ENCODE data around the gene HERC3.
A peak's percentile ranks its signal among the peaks of the same experiment; 100 is the strongest.

The HERC3 gene

GRCh38 chr4:88573276-88573980 is 18.9 kb upstream of the HERC3 start:
- Histone ChIP-seq H2BK12ac (ENCODE audit: low read length) (no peak overlapping the region), H4K8ac (ENCODE audit: low read depth, low read length) (no peak overlapping the region), H2BK5ac (ENCODE audit: low read depth, low read length, poor library complexity) (no peak overlapping the region), H3K27ac (ENCODE audit: low read depth, low read length) (no peak overlapping the region), H3K79me2 (ENCODE audit: control insufficient read depth, insufficient read depth, low read length, poor library complexity) (no peaks in the 10 kb centered on the region), H3K18ac (ENCODE audit: low read length) (no peak overlapping the region), H3K4ac (ENCODE audit: low read depth, low read length) (no peak overlapping the region), H3K23ac (ENCODE audit: low read length) (no peak overlapping the region), H3K4me1 (ENCODE audit: control insufficient read depth in 1 of 2, insufficient read depth in 2 of 2, low read length in 2 of 2) (peaks cover 4 to 5% of the 10 kb centered on the region in 2 experiments), H3K79me1 (ENCODE audit: low read length) (no peaks in the 10 kb centered on the region), H3K4me3 (ENCODE audit: low read depth, low read length) (no peak overlapping the region), H3K4me2 (ENCODE audit: low read length) (no peak overlapping the region), H3K9me3 (ENCODE audit: insufficient read depth, low read depth, low read length) (no peaks in the 10 kb centered on the region), H3K14ac (ENCODE audit: low read length) (no peak overlapping the region), H2AFZ (ENCODE audit: insufficient read depth, low read length, poor library complexity) (no peak overlapping the region), H3K27me3 (ENCODE audit: insufficient read depth, low read length) (no peaks in the 10 kb centered on the region), H4K12ac (ENCODE audit: low read depth, low read length) (no peak overlapping the region), H3K9ac (ENCODE audit: low read length) (no peak overlapping the region), H4K91ac (ENCODE audit: low read depth, low read length) (no peak overlapping the region), H2BK120ac (ENCODE audit: insufficient read depth, low read length, poor library complexity) (no peak overlapping the region), H3K36me3 (ENCODE audit: control insufficient read depth in 1 of 2, insufficient read depth in 2 of 2, low read length in 2 of 2) (no peaks in the 10 kb centered on the region), H2AK5ac (ENCODE audit: low read length) (no peak overlapping the region)
- peak in 1 of 2 donors; percentile 52 for DNase-seq
- WGBS (ENCODE audit: extremely low coverage, insufficient coverage, insufficient read length): no CpG with 5 or more reads among the region's 2 CpGs

DNA sequence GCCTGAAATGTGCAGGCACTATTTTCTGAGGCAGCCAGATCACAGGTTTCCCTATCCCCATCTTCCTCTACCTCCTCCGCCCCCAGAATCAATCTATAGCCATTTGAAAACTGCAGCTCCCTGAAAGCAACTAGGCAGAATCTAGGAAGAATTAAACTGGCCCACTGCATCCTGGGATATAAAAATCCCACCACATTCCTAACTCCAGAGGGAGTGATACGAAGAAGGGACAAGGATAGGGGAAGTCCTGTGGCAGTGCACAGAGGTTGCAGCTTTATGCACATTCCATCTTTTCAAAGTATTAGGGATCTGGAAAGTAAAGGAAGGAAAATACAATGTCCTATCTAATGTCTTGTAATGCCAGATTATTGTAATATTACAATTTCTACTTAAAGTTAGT is 18.3 kb upstream of the HERC3 start:
- no peak overlapping the region for H4K8ac ChIP-seq (ENCODE audit: low read depth, low read length)
- H3K14ac ChIP-seq (ENCODE audit: low read length): no peak overlapping the region
- H3K9me3 ChIP-seq (ENCODE audit: insufficient read depth, low read depth, low read length): no peaks in the 10 kb centered on the region
- H3K4me2 ChIP-seq (ENCODE audit: low read length): no peak overlapping the region
- no peaks in the 10 kb centered on the region for H3K27me3 ChIP-seq (ENCODE audit: insufficient read depth, low read length)
- DNase-seq: peak; percentile 34 to 68
- H2BK5ac ChIP-seq (ENCODE audit: low read depth, low read length, poor library complexity): no peak overlapping the region
- no peak overlapping the region for H2BK120ac ChIP-seq (ENCODE audit: insufficient read depth, low read length, poor library complexity)
- no peak overlapping the region for H4K12ac ChIP-seq (ENCODE audit: low read depth, low read length)
- peaks cover 4 to 5% of the 10 kb centered on the region in 2 experiments for H3K4me1 ChIP-seq (ENCODE audit: control insufficient read depth in 1 of 2, insufficient read depth in 2 of 2, low read length in 2 of 2)
- no peaks in the 10 kb centered on the region for H3K36me3 ChIP-seq (ENCODE audit: control insufficient read depth in 1 of 2, insufficient read depth in 2 of 2, low read length in 2 of 2)
- no peak overlapping the region for H2BK12ac ChIP-seq (ENCODE audit: low read length)
- no peaks in the 10 kb centered on the region for H3K79me1 ChIP-seq (ENCODE audit: low read length)
- no peak overlapping the region for H3K9ac ChIP-seq (ENCODE audit: low read length)
- H2AFZ ChIP-seq (ENCODE audit: insufficient read depth, low read length, poor library complexity): no peak overlapping the region
- WGBS (ENCODE audit: extremely low coverage, insufficient coverage, insufficient read length): no CpG with 5 or more reads among the region's 2 CpGs
- no peak overlapping the region for H4K91ac ChIP-seq (ENCODE audit: low read depth, low read length)
- H3K18ac ChIP-seq (ENCODE audit: low read length): no peak overlapping the region
- H3K79me2 ChIP-seq (ENCODE audit: control insufficient read depth, insufficient read depth, low read length, poor library complexity): no peaks in the 10 kb centered on the region
- H3K27ac ChIP-seq (ENCODE audit: low read depth, low read length): no peak overlapping the region
- H2AK5ac ChIP-seq (ENCODE audit: low read length): no peak overlapping the region
- H3K4me3 ChIP-seq (ENCODE audit: low read depth, low read length): no peak overlapping the region
- H3K23ac ChIP-seq (ENCODE audit: low read length): no peak overlapping the region
- no peak overlapping the region for H3K4ac ChIP-seq (ENCODE audit: low read depth, low read length)

GRCh38 chr4:88575186-88575585 is 17.1 kb upstream of the HERC3 start:
- no peak for DNase-seq
- Histone ChIP-seq H3K4me1 (ENCODE audit: control insufficient read depth in 1 of 2, insufficient read depth in 2 of 2, low read length in 2 of 2) (no peaks in the 10 kb centered on the region), H2BK12ac (ENCODE audit: low read length) (no peak overlapping the region), H4K91ac (ENCODE audit: low read depth, low read length) (no peak overlapping the region), H3K23ac (ENCODE audit: low read length) (no peak overlapping the region), H3K36me3 (ENCODE audit: control insufficient read depth in 1 of 2, insufficient read depth in 2 of 2, low read length in 2 of 2) (no peaks in the 10 kb centered on the region), H2AFZ (ENCODE audit: insufficient read depth, low read length, poor library complexity) (no peak overlapping the region), H3K4me2 (ENCODE audit: low read length) (no peak overlapping the region), H3K27ac (ENCODE audit: low read depth, low read length) (no peak overlapping the region), H3K4ac (ENCODE audit: low read depth, low read length) (no peak overlapping the region), H3K18ac (ENCODE audit: low read length) (no peak overlapping the region), H4K12ac (ENCODE audit: low read depth, low read length) (no peak overlapping the region), H3K9ac (ENCODE audit: low read length) (no peak overlapping the region), H3K79me2 (ENCODE audit: control insufficient read depth, insufficient read depth, low read length, poor library complexity) (no peaks in the 10 kb centered on the region), H4K8ac (ENCODE audit: low read depth, low read length) (no peak overlapping the region), H2BK5ac (ENCODE audit: low read depth, low read length, poor library complexity) (no peak overlapping the region), H3K27me3 (ENCODE audit: insufficient read depth, low read length) (no peaks in the 10 kb centered on the region), H3K14ac (ENCODE audit: low read length) (no peak overlapping the region), H3K4me3 (ENCODE audit: low read depth, low read length) (no peak overlapping the region), H3K79me1 (ENCODE audit: low read length) (no peaks in the 10 kb centered on the region), H3K9me3 (ENCODE audit: insufficient read depth, low read depth, low read length) (no peaks in the 10 kb centered on the region), H2AK5ac (ENCODE audit: low read length) (no peak overlapping the region), H2BK120ac (ENCODE audit: insufficient read depth, low read length, poor library complexity) (no peak overlapping the region)
- WGBS (ENCODE audit: extremely low coverage, insufficient coverage, insufficient read length): no CpG with 5 or more reads among the region's 1 CpG

DNA sequence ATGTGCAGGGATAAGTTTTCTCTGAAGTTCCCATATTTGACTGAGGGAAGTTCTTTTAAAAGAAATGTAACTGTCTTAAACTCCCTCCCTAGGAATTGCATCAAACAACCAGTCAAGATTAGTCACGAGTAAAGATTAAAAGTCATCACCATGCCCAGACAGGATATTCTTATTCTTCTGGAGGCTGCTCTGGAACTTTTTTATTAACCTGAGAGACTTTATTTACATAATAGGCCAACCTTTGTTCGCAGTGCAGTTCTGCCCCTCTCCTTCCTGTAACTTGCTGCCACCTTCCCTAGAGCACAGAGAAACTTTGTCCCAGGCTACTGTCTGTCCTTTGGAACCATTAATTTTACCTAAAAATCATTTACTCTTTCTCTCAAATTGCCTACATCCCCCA is 9.8 kb upstream of the HERC3 start:
- H3K36me3 ChIP-seq (ENCODE audit: control insufficient read depth in 1 of 2, insufficient read depth in 2 of 2, low read length in 2 of 2): no peaks in the 10 kb centered on the region
- H3K4me1 ChIP-seq (ENCODE audit: control insufficient read depth in 1 of 2, insufficient read depth in 2 of 2, low read length in 2 of 2): no peaks in the 10 kb centered on the region
- H2AFZ ChIP-seq (ENCODE audit: insufficient read depth, low read length, poor library complexity): no peak overlapping the region
- H4K12ac ChIP-seq (ENCODE audit: low read depth, low read length): no peak overlapping the region
- H3K9me3 ChIP-seq (ENCODE audit: insufficient read depth, low read depth, low read length): no peaks in the 10 kb centered on the region
- H3K4ac ChIP-seq (ENCODE audit: low read depth, low read length): no peak overlapping the region
- no peaks in the 10 kb centered on the region for H3K79me1 ChIP-seq (ENCODE audit: low read length)
- no peaks in the 10 kb centered on the region for H3K79me2 ChIP-seq (ENCODE audit: control insufficient read depth, insufficient read depth, low read length, poor library complexity)
- H2BK12ac ChIP-seq (ENCODE audit: low read length): no peak overlapping the region
- no peak overlapping the region for H4K91ac ChIP-seq (ENCODE audit: low read depth, low read length)
- no peak overlapping the region for H2AK5ac ChIP-seq (ENCODE audit: low read length)
- H4K8ac ChIP-seq (ENCODE audit: low read depth, low read length): no peak overlapping the region
- no peak overlapping the region for H3K27ac ChIP-seq (ENCODE audit: low read depth, low read length)
- H3K9ac ChIP-seq (ENCODE audit: low read length): no peak overlapping the region
- no CpG with 5 or more reads among the region's 2 CpGs for WGBS (ENCODE audit: extremely low coverage, insufficient coverage, insufficient read length)
- H2BK120ac ChIP-seq (ENCODE audit: insufficient read depth, low read length, poor library complexity): no peak overlapping the region
- no peaks in the 10 kb centered on the region for H3K27me3 ChIP-seq (ENCODE audit: insufficient read depth, low read length)
- no peak overlapping the region for H3K14ac ChIP-seq (ENCODE audit: low read length)
- H3K23ac ChIP-seq (ENCODE audit: low read length): no peak overlapping the region
- no peak overlapping the region for H2BK5ac ChIP-seq (ENCODE audit: low read depth, low read length, poor library complexity)
- no peak overlapping the region for H3K4me2 ChIP-seq (ENCODE audit: low read length)
- no peak overlapping the region for H3K18ac ChIP-seq (ENCODE audit: low read length)
- no peak for DNase-seq
- H3K4me3 ChIP-seq (ENCODE audit: low read depth, low read length): no peak overlapping the region

Measured in trophoblast cell (in vitro differentiated cells and primary cell).